Measurements from ENCODE around the gene FRMD6.
"Not testable (repeated sequence)": the region's sequence is repeated elsewhere in the genome, so short reads cannot be mapped to it uniquely, and the experiment has no call there.

Gene FRMD6

GRCh38 chr14:51725061-51725460 is 73.4 kb downstream of the FRMD6 start:
- DNase-seq (ENCODE audit: low read depth), result no peak

GRCh38 chr14:51726166-51726899 is 74.6 kb downstream of the FRMD6 start:
- no peak for DNase-seq (ENCODE audit: low read depth)

GRCh38 chr14:51727526-51727925 is 75.8 kb downstream of the FRMD6 start:
- DNase-seq (ENCODE audit: low read depth), result no peak

GRCh38 chr14:51730098-51730497 is 78.4 kb downstream of the FRMD6 start:
- DNase-seq (ENCODE audit: low read depth), result no peak

GRCh38 chr14:51730684-51731083 is 79.0 kb downstream of the FRMD6 start:
- DNase-seq (ENCODE audit: low read depth), result no peak

GRCh38 chr14:51732494-51733112 is 80.9 kb downstream of the FRMD6 start:
- no peak for DNase-seq (ENCODE audit: low read depth)

- DNase-seq (ENCODE audit: low read depth), result no peak
Observed at GRCh38 chr14:51733147-51733546, 81.4 kb downstream of the FRMD6 start.

GRCh38 chr14:51735851-51736250 is 84.1 kb downstream of the FRMD6 start:
- DNase-seq (ENCODE audit: low read depth), result no peak

- DNase-seq (ENCODE audit: low read depth), result no peak
Observed at GRCh38 chr14:51738754-51739153, 87.0 kb downstream of the FRMD6 start.

GRCh38 chr14:51743588-51744000 is 91.9 kb downstream of the FRMD6 start:
- no peak for DNase-seq (ENCODE audit: low read depth)

- no peak for DNase-seq (ENCODE audit: low read depth)
Observed at GRCh38 chr14:51744372-51745130, 92.8 kb downstream of the FRMD6 start.

- DNase-seq (ENCODE audit: low read depth), result not testable (repeated sequence)
Observed at GRCh38 chr14:51746823-51747222, 95.1 kb downstream of the FRMD6 start.

- DNase-seq (ENCODE audit: low read depth), result no peak
Observed at GRCh38 chr14:51750542-51750941, 98.8 kb downstream of the FRMD6 start.

- not testable (repeated sequence) for DNase-seq (ENCODE audit: low read depth)
Observed at GRCh38 chr14:51751611-51752345, 100.1 kb downstream of the FRMD6 start.

GRCh38 chr14:51757756-51758155 is 106.0 kb downstream of the FRMD6 start:
- not testable (repeated sequence) for DNase-seq (ENCODE audit: low read depth)

GRCh38 chr14:51759950-51760349 is 108.2 kb downstream of the FRMD6 start:
- no peak for DNase-seq (ENCODE audit: low read depth)

- not testable (repeated sequence) for DNase-seq (ENCODE audit: low read depth)
Observed at GRCh38 chr14:51765726-51766125, 114.0 kb downstream of the FRMD6 start.

GRCh38 chr14:51766586-51766985 is 114.9 kb downstream of the FRMD6 start:
- DNase-seq (ENCODE audit: low read depth), result not testable (repeated sequence)

GRCh38 chr14:51769261-51769660 is 117.6 kb downstream of the FRMD6 start:
- not testable (repeated sequence) for DNase-seq (ENCODE audit: low read depth)

- DNase-seq (ENCODE audit: low read depth), result no peak
Observed at GRCh38 chr14:51774209-51774608, 122.5 kb downstream of the FRMD6 start.

- peak; percentile 62 for DNase-seq (ENCODE audit: low read depth)
Observed at GRCh38 chr14:51776102-51776894, 124.6 kb downstream of the FRMD6 start.
